SK-N-MC (cell line): ENCODE data around the gene NLGN1.

Experiments used
- EZH2 ChIP-seq: fragments of 200-600 bp; sonication (generic); IDR thresholded peaks from one replicate; pipeline ENCODE4 v1.6.1; 2017; ENCODE audit warnings: antibody characterized with exemption
- POLR2AphosphoS5 ChIP-seq: IDR thresholded peaks from 2 replicates; pipeline ENCODE4 v1.6.1; 2012; ENCODE audit warnings: mild to moderate bottlenecking, low read depth, low read length, borderline replicate concordance

- no peak for TF ChIP-seq POLR2AphosphoS5
- TF ChIP-seq EZH2 = no peak
These were observed 104.5 kb downstream of the NLGN1 start for GRCh38 chr3:173501931-173502489.
